Heart right ventricle (tissue), 16 donors: ENCODE measurements around the gene POLD2. TPM values are rescaled to one million over a fixed set of nuclear protein-coding genes. Genes with fewer than 3 reads are reported as not detected.

Source experiments
- ATAC-seq, 8 donors: fragments of 200-7000 bp; cut with Tn5 transposase; one replicate each; pipeline ENCODE4 v1.9.1; 2020; ENCODE audit warnings: mild to moderate bottlenecking in 8 of 8, moderate library complexity in 8 of 8, moderate number of reproducible peaks in 1 of 8
- DNase-seq, 2 donors: peaks; one replicate each; pipeline ENCODE4 v3.0.0-alpha.2; 2020
- H3K27ac ChIP-seq, 10 donors: fragments of 200-600 bp; sonication (generic) in 2 of 10; one replicate each; pipeline versions ENCODE4 v1.5.0 to v1.8.0; 2020 to 2022; ENCODE audit warnings: mild to moderate bottlenecking in 3 of 10
- H3K27me3 ChIP-seq, 7 donors: fragments of 200-600 bp; one replicate each; pipeline ENCODE4 v1.8.0; 2021 to 2022; ENCODE audit warnings: mild to moderate bottlenecking in 2 of 7
- H3K36me3 ChIP-seq, 9 donors: fragments of 200-600 bp; sonication (generic) in 1 of 9; one replicate each; pipeline versions ENCODE4 v1.5.0 to v1.8.0; 2020 to 2022; ENCODE audit warnings: mild to moderate bottlenecking in 2 of 9
- H3K4me1 ChIP-seq, 9 donors: fragments of 200-600 bp; sonication (generic) in 1 of 9; one replicate each; pipeline versions ENCODE4 v1.5.0 to v1.8.0; 2020 to 2022; ENCODE audit warnings: mild to moderate bottlenecking in 4 of 9
- H3K4me3 ChIP-seq, 10 donors: fragments of 200-600 bp; sonication (generic) in 2 of 10; one replicate each; pipeline versions ENCODE4 v1.5.0 to v1.8.0; 2020 to 2022; ENCODE audit warnings: mild to moderate bottlenecking in 7 of 10, moderate library complexity in 2 of 10
- H3K9me3 ChIP-seq, 11 donors: fragments of 200-600 bp in 10 of 11; sonication (generic) in 2 of 11; one replicate each; pipeline versions ENCODE4 v1.5.0 to v1.8.0; 2013 to 2022; ENCODE audit warnings: mild to moderate bottlenecking in 2 of 11, control low read depth in 1 of 11, moderate library complexity in 1 of 11
- WGBS, 2 donors: extraction: QIAGEN DNeasy Blood & Tissue Kit; methylation state at CpG; one replicate each; pipeline ENCODE4 v1.1.7; 2013; ENCODE audit warnings: inconsistent platforms in 1 of 2; 5-methylcytosine and 5-hydroxymethylcytosine counted together
- intact Hi-C, 10 donors: fragments of 100-400 bp; cut with DNase I; formaldehyde crosslinking; loops; one replicate each; pipeline versions ENCODE4 v1.11.1 to v1.14.2; 2022
- polyA plus RNA-seq, 2 donors: library from polyadenylated mRNA; stranded (reverse); fragments of 200-250 nt; gene quantifications; one replicate each; pipeline ENCODE4 v1.2.3, GENCODE V29; 2013
- total RNA-seq, 10 donors: library from RNA; stranded (reverse); fragmentation: NEBNext Ultra II Directional in 3 of 10; extraction: Animal tissue kit (Norgen Biotek cat#: 25700) in 3 of 10; gene quantifications; one replicate each; pipeline versions ENCODE4 v1.2.1 to v1.2.4, GENCODE V29; 2021 to 2023
- TF ChIP-seq, protein P1 (sequence below), 9 donors: fragments of 200-600 bp; sonication (generic) in 2 of 9; IDR thresholded peaks; one replicate each; pipeline versions ENCODE4 v1.5.0 to v1.8.0; 2021 to 2022; ENCODE audit warnings: antibody characterized with exemption in 9 of 9, mild to moderate bottlenecking in 5 of 9, moderate library complexity in 1 of 9
- donor health status: Arrhythmogenic right ventricular cardiomyopathy.
- donor health status: ischemic (EF 13 %, LVEDD 7.1; RV severe dilation, severe dysfunction).
- donor health status: healthy with polysubstance abuse.
- donor health status: DM: no; HTN: yes; CAD: no.
- donor health status: DM: no; HTN: no; CAD: no.
- donor health status: ischemic (EF 25% LVEDD 6.9; RV normal size, moderate dysfunction).
- donor health status: ischemic (EF 25% LVEDD 5.7; RV mildly dilated, moderate dysfunction).
- donor health status: healthy.
- donor health status: DM: yes; HTN: yes; CAD: no.
- donor health status: Ischemic cardiomyopathy.
- donor health status: ischemic (EF 35%, LVEDD 5.7; RV mildly dilated, moderate dysfunction).
- donor health status: nonischemic (EF 11% LVEDD 7.7; RV severe dilation, severe dysfunction).
- donor health status: DM: yes; HTN: yes; CAD: no.
- donor health status: PGD.
- donor health status: ischemic (EF 29% LVEDD 5.4; RV normal size, mild dysfunction).
- donor health status: nonischemic (EF 23%, LVEDD 6.1; RV moderate dilation, normal function).

The POLD2 gene
- total and polyA plus RNA-seq, 12 donors, result 64.4 to 150 (median 78.8) TPM

DNA sequence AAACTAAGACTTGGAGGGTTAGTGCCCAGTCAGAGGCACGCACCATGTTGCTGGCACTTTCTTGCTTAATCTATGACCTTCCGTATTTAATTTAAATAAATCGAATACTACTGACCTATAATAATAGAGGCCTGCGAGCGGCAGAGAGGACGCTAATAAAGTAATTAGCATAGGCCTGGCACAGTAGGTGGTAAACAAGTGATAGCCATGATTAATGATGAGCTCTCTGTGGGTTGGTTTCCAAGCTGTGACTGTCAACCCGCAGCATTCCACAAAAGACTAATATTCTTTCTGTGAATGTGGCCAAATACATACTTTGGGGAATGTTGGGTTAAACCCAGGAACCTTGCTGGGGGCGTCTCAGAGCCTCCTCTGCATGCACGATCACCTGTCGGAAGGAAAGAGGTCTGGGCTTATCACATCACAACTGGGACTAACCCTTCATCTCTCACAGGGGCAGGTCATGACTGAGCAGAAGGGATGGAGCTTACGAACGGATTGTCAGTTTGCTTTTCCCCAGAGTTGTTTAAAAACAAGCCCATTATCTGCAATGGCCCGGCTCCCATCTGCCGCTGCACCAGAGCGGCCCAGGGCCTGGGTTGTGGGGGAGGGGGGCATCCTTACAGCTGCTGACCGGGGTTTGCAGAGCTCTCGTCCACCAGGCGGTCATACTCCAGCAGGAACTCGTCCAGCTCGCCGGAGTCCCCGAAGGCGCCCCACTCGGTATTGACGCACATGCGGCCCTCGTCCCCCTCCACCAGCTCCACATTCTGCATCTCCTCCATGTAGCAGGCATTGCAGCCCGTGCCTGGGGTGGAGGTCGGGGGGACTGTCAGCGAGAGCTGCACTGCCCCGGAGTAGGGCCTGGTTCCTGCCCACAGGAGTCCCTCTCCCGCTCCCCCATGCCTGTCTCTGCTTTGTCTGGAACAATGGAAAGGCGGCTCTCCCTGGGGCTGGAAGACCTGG, 24.0 kb upstream of the POLD2 start:
- Histone ChIP-seq H3K4me1 (peaks cover 0 to 18% (median 12%) of the 10 kb centered on the region in 9 donors), H3K27me3 (peaks cover 0 to 26% (median 9%) of the 10 kb centered on the region in 7 donors), H3K27ac (no peak overlapping the region), H3K9me3 (no peaks in the 10 kb centered on the region), H3K4me3 (peak overlapping the region in 1 of 10 donors; percentile 57), H3K36me3 (no peaks in the 10 kb centered on the region)
- 57 to 65% methylated on average over 33 of the region's 33 CpGs for WGBS, 2 donors
- intact Hi-C loops, result loop anchor here in 2 of 10 donors (10.0 kb wide), 1 partner anchor 47 kb away; no protein-coding TSS in a partner anchor
- ATAC-seq (peak in 1 of 8 donors; percentile 13), DNase-seq (peak in 1 of 2 donors; percentile 36)
- TF ChIP-seq, protein P1, sequence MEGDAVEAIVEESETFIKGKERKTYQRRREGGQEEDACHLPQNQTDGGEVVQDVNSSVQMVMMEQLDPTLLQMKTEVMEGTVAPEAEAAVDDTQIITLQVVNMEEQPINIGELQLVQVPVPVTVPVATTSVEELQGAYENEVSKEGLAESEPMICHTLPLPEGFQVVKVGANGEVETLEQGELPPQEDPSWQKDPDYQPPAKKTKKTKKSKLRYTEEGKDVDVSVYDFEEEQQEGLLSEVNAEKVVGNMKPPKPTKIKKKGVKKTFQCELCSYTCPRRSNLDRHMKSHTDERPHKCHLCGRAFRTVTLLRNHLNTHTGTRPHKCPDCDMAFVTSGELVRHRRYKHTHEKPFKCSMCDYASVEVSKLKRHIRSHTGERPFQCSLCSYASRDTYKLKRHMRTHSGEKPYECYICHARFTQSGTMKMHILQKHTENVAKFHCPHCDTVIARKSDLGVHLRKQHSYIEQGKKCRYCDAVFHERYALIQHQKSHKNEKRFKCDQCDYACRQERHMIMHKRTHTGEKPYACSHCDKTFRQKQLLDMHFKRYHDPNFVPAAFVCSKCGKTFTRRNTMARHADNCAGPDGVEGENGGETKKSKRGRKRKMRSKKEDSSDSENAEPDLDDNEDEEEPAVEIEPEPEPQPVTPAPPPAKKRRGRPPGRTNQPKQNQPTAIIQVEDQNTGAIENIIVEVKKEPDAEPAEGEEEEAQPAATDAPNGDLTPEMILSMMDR (IDR thresholded peaks at IDR 0.05), result no peak

DNA sequence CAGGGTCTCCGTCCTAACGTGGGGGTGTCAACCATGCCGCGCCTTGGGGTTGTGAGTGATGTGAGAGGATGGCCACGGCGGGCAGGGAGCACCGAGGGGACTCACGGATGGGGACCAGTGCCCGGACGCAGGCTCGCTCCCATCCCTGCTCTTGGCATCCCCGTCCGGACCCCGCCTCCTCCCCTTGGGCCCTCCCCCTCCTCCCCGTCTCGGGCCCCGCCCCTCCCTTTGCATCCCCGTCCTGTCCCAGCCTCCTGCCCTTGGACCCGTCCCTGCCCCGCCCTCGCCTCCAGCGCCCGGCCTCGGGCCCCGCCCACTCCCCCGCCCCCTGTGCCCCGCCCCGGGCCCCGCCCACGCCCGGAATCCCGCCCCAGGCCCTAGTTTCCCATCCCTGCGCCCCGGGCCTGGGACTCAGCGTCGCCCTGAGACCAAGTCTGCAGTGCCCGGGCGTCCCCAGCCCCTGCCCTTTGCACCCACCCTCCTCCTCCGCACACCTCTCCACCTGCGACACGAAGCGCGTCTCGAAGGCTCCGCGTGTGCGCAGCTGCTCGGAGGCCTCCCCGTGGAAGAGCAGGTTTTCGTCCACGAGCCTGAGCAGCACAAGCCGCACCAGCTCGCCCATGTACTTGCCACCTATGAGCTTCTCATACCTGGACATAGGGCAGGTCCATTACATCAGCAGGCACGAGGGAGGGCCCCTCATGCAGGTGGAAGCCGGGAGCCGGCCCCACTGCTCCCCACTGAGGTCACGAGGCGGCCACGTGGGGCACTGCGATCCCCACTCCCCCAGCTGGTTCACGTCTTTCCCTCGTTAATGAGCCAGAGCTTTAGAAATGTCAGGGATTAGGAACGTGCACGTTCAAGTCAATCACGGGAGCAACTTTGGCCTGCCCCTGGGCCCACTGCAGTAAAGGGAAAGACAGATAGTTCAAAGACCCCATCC, 22.9 kb upstream of the POLD2 start:
- Histone ChIP-seq H3K4me3 (peak overlapping the region; percentile 18 to 59 (median 54)), H3K9me3 (no peaks in the 10 kb centered on the region), H3K27me3 (peaks cover 0 to 26% (median 9%) of the 10 kb centered on the region in 7 donors), H3K4me1 (peaks cover 0 to 21% (median 12%) of the 10 kb centered on the region in 9 donors), H3K27ac (no peak overlapping the region), H3K36me3 (no peaks in the 10 kb centered on the region)
- intact Hi-C loops, result loop anchor here in 2 of 10 donors (10.0 kb wide), 1 partner anchor 49 kb away; no protein-coding TSS in a partner anchor
- 18 to 27% methylated on average over 59 to 65 of the region's 65 CpGs for WGBS, 2 donors
- DNase-seq, result peak; percentile 79 to 86
- ATAC-seq, result peak; percentile 83 to 93 (median 91)
- TF ChIP-seq, protein P1 (IDR thresholded peaks at IDR 0.05), result no peak

GRCh38 chr7:44145479-44145968, 22.2 kb upstream of the POLD2 start:
- Histone ChIP-seq H3K9me3 (no peaks in the 10 kb centered on the region), H3K36me3 (no peaks in the 10 kb centered on the region), H3K27ac (no peak overlapping the region), H3K4me1 (peaks cover 0 to 26% (median 12%) of the 10 kb centered on the region in 9 donors), H3K27me3 (peaks cover 0 to 26% (median 9%) of the 10 kb centered on the region in 7 donors), H3K4me3 (peak overlapping the region; percentile 18 to 59 (median 54))
- no peak for DNase-seq
- intact Hi-C loops, result loop anchor here in 2 of 10 donors (10.0 kb wide), 1 partner anchor 49 kb away; no protein-coding TSS in a partner anchor
- TF ChIP-seq, protein P1 (IDR thresholded peaks at IDR 0.05), result no peak
- peak; percentile 4 to 43 (median 22) for ATAC-seq
- 7 to 9% methylated on average over 53 of the region's 53 CpGs for WGBS, 2 donors
